ENCODE data around the gene PYGB. TPM values are rescaled to one million over a fixed set of nuclear protein-coding genes. Genes with fewer than 3 reads are reported as not detected.

PYGB gene
- total and polyA plus RNA-seq, 9 donors: 20.7 to 31.5 (median 26.0) TPM

- Histone ChIP-seq H3K4me1 (ENCODE audit: control insufficient read depth, insufficient read depth, low read length) (peaks cover 10% of the 10 kb centered on the region), H3K4me3 (ENCODE audit: low read length) (no peak overlapping the region), H3K36me3 (ENCODE audit: control insufficient read depth, insufficient read depth, low read length) (peaks cover 73% of the 10 kb centered on the region), H3K27ac (ENCODE audit: low read length) (no peak overlapping the region), H3K9me3 (replicated peaks; ENCODE audit: control insufficient read depth, low read depth, low read length) (no peaks in the 10 kb centered on the region), H3K27me3 (ENCODE audit: control insufficient read depth, insufficient read depth, low read length) (no peaks in the 10 kb centered on the region)
- 92% methylated on average over 24 of the region's 24 CpGs for WGBS (ENCODE audit: insufficient coverage)
- DNase-seq: no peak
Measured at GRCh38 chr20:25283221-25283951, 35.5 kb downstream of the PYGB start.

GRCh38 chr20:25284131-25284601 lies 36.3 kb downstream of the PYGB start:
- DNase-seq: no peak
- Histone ChIP-seq H3K4me1 (ENCODE audit: control insufficient read depth, insufficient read depth, low read length) (peaks cover 10% of the 10 kb centered on the region), H3K36me3 (ENCODE audit: control insufficient read depth, insufficient read depth, low read length) (peaks cover 75% of the 10 kb centered on the region), H3K27ac (ENCODE audit: low read length) (no peak overlapping the region), H3K27me3 (ENCODE audit: control insufficient read depth, insufficient read depth, low read length) (no peaks in the 10 kb centered on the region), H3K9me3 (replicated peaks; ENCODE audit: control insufficient read depth, low read depth, low read length) (no peaks in the 10 kb centered on the region), H3K4me3 (ENCODE audit: low read length) (no peak overlapping the region)
- WGBS (ENCODE audit: insufficient coverage): 92% methylated on average over 13 of the region's 17 CpGs

- no peak for DNase-seq
- 84% methylated on average over 25 of the region's 26 CpGs for WGBS (ENCODE audit: insufficient coverage)
- no peak overlapping the region for H3K4me3 ChIP-seq (ENCODE audit: low read length)
- no peak overlapping the region for H3K27ac ChIP-seq (ENCODE audit: low read length)
- peaks cover 10% of the 10 kb centered on the region for H3K4me1 ChIP-seq (ENCODE audit: control insufficient read depth, insufficient read depth, low read length)
- no peaks in the 10 kb centered on the region for H3K9me3 ChIP-seq (replicated peaks; ENCODE audit: control insufficient read depth, low read depth, low read length)
- no peaks in the 10 kb centered on the region for H3K27me3 ChIP-seq (ENCODE audit: control insufficient read depth, insufficient read depth, low read length)
- H3K36me3 ChIP-seq (ENCODE audit: control insufficient read depth, insufficient read depth, low read length): peaks cover 83% of the 10 kb centered on the region
Measured at GRCh38 chr20:25285091-25285647, 37.3 kb downstream of the PYGB start.

- no peaks in the 10 kb centered on the region for H3K27me3 ChIP-seq (ENCODE audit: control insufficient read depth, insufficient read depth, low read length)
- no peak overlapping the region for H3K27ac ChIP-seq (ENCODE audit: low read length)
- H3K36me3 ChIP-seq (ENCODE audit: control insufficient read depth, insufficient read depth, low read length): peaks cover 84% of the 10 kb centered on the region
- peaks cover 10% of the 10 kb centered on the region for H3K4me1 ChIP-seq (ENCODE audit: control insufficient read depth, insufficient read depth, low read length)
- no peaks in the 10 kb centered on the region for H3K9me3 ChIP-seq (replicated peaks; ENCODE audit: control insufficient read depth, low read depth, low read length)
- no peak overlapping the region for H3K4me3 ChIP-seq (ENCODE audit: low read length)
- no peak for DNase-seq
- 96% methylated on average over 17 of the region's 24 CpGs for WGBS (ENCODE audit: insufficient coverage)
Measured at GRCh38 chr20:25285856-25286798, 38.2 kb downstream of the PYGB start.

- Histone ChIP-seq H3K4me3 (ENCODE audit: low read length) (no peak overlapping the region), H3K4me1 (ENCODE audit: control insufficient read depth, insufficient read depth, low read length) (peaks cover 5% of the 10 kb centered on the region), H3K27ac (ENCODE audit: low read length) (no peak overlapping the region), H3K36me3 (ENCODE audit: control insufficient read depth, insufficient read depth, low read length) (peaks cover 85% of the 10 kb centered on the region), H3K27me3 (ENCODE audit: control insufficient read depth, insufficient read depth, low read length) (no peaks in the 10 kb centered on the region), H3K9me3 (replicated peaks; ENCODE audit: control insufficient read depth, low read depth, low read length) (no peaks in the 10 kb centered on the region)
- no peak for DNase-seq
- 94% methylated on average over 12 of the region's 12 CpGs for WGBS (ENCODE audit: insufficient coverage)
Measured at GRCh38 chr20:25286917-25287316, 39.0 kb downstream of the PYGB start.

GRCh38 chr20:25287631-25288290 lies 39.9 kb downstream of the PYGB start:
- DNase-seq: no peak
- Histone ChIP-seq H3K27me3 (ENCODE audit: control insufficient read depth, insufficient read depth, low read length) (no peaks in the 10 kb centered on the region), H3K9me3 (replicated peaks; ENCODE audit: control insufficient read depth, low read depth, low read length) (no peaks in the 10 kb centered on the region), H3K36me3 (ENCODE audit: control insufficient read depth, insufficient read depth, low read length) (peaks cover 85% of the 10 kb centered on the region), H3K27ac (ENCODE audit: low read length) (no peak overlapping the region), H3K4me3 (ENCODE audit: low read length) (no peak overlapping the region), H3K4me1 (ENCODE audit: control insufficient read depth, insufficient read depth, low read length) (no peaks in the 10 kb centered on the region)
- 91% methylated on average over 11 of the region's 16 CpGs for WGBS (ENCODE audit: insufficient coverage)

- WGBS (ENCODE audit: insufficient coverage): 86% methylated on average over 11 of the region's 22 CpGs
- Histone ChIP-seq H3K4me1 (ENCODE audit: control insufficient read depth, insufficient read depth, low read length) (no peaks in the 10 kb centered on the region), H3K27ac (ENCODE audit: low read length) (no peak overlapping the region), H3K9me3 (replicated peaks; ENCODE audit: control insufficient read depth, low read depth, low read length) (no peaks in the 10 kb centered on the region), H3K4me3 (ENCODE audit: low read length) (no peak overlapping the region), H3K36me3 (ENCODE audit: control insufficient read depth, insufficient read depth, low read length) (peaks cover 78% of the 10 kb centered on the region), H3K27me3 (ENCODE audit: control insufficient read depth, insufficient read depth, low read length) (no peaks in the 10 kb centered on the region)
- DNase-seq: no peak
Measured at GRCh38 chr20:25288291-25289181, 40.7 kb downstream of the PYGB start.

- WGBS (ENCODE audit: insufficient coverage): 88% methylated on average over 19 of the region's 24 CpGs
Measured at GRCh38 chr20:25289886-25290597, 42.2 kb downstream of the PYGB start.

More at GRCh38 chr20:25289886-25290597, 42.2 kb downstream of the PYGB start:
- no peak overlapping the region for H3K27ac ChIP-seq (ENCODE audit: low read length)
- DNase-seq: no peak
- H3K36me3 ChIP-seq (ENCODE audit: control insufficient read depth, insufficient read depth, low read length): peaks cover 70% of the 10 kb centered on the region
- no peaks in the 10 kb centered on the region for H3K9me3 ChIP-seq (replicated peaks; ENCODE audit: control insufficient read depth, low read depth, low read length)
- no peak overlapping the region for H3K4me3 ChIP-seq (ENCODE audit: low read length)
- no peaks in the 10 kb centered on the region for H3K27me3 ChIP-seq (ENCODE audit: control insufficient read depth, insufficient read depth, low read length)
- peaks cover 9% of the 10 kb centered on the region for H3K4me1 ChIP-seq (ENCODE audit: control insufficient read depth, insufficient read depth, low read length)
